Stomach (tissue), 9 donors: ENCODE measurements around the gene ACACA. TPM values are rescaled to one million over a fixed set of nuclear protein-coding genes. Genes with fewer than 3 reads are reported as not detected.
A peak's percentile ranks its signal among the peaks of the same experiment; 100 is the strongest.

Experiments
- DNase-seq, 2 donors: peaks; one replicate each; pipeline versions ENCODE4 v3.0.0 to v3.0.0-alpha.2; 2013 to 2019
- H3K27ac ChIP-seq, 5 donors: fragments of 200-600 bp in 4 of 5; sonication (generic) in 4 of 5; one replicate each; pipeline ENCODE4 v1.5.1; 2013 to 2019; ENCODE audit warnings: mild to moderate bottlenecking in 1 of 5, moderate library complexity in 1 of 5
- H3K27me3 ChIP-seq, 3 donors: fragments of 200-600 bp; sonication (generic); one replicate each; pipeline ENCODE4 v1.5.1; 2017 to 2019; ENCODE audit warnings: mixed run types in 1 of 3
- H3K36me3 ChIP-seq, 4 donors: fragments of 200-600 bp; sonication (generic); 1 replicate in 3 of 4; 2 replicates in 1 of 4; pipeline ENCODE4 v1.5.1; 2016 to 2019
- H3K4me1 ChIP-seq, 4 donors: fragments of 200-600 bp; sonication (generic); one replicate each; pipeline ENCODE4 v1.5.1; 2016 to 2019
- H3K4me3 ChIP-seq, 4 donors: fragments of 200-600 bp; sonication (generic) in 3 of 4; one replicate each; pipeline ENCODE4 v1.5.1; 2016 to 2019; ENCODE audit warnings: mild to moderate bottlenecking in 1 of 4
- H3K9me3 ChIP-seq, 4 donors: fragments of 200-600 bp; sonication (generic); one replicate each; pipeline ENCODE4 v1.5.1; 2016 to 2019
- CTCF ChIP-seq, 7 experiments: fragments of 450-650 bp in 4 of 7; fragments of 200-600 bp in 3 of 7; sonication (generic) in 3 of 7; IDR thresholded peaks; one replicate each; pipeline ENCODE4 v1.5.1; 2016 to 2019; ENCODE audit warnings: antibody characterized with exemption in 7 of 7, control low read depth in 2 of 7, mild to moderate bottlenecking in 1 of 7
- EP300 ChIP-seq: sonication (generic); formaldehyde crosslinking; IDR thresholded peaks from one replicate; pipeline ENCODE4 v1.6.1; 2017; ENCODE audit warnings: antibody characterized with exemption
- POLR2A ChIP-seq, 4 donors: fragments of 450-650 bp; IDR thresholded peaks; one replicate each; pipeline ENCODE4 v1.6.1; 2016; ENCODE audit warnings: antibody characterized with exemption in 4 of 4, control low read depth in 2 of 4, mild to moderate bottlenecking in 1 of 4, moderate library complexity in 1 of 4
- POLR2AphosphoS5 ChIP-seq, 3 donors: sonication (generic); formaldehyde crosslinking; IDR thresholded peaks; one replicate each; pipeline ENCODE4 v1.6.1; 2016; ENCODE audit warnings: antibody characterized with exemption in 3 of 3
- WGBS, 5 donors: extraction: QIAGEN DNeasy Blood & Tissue Kit in 3 of 5; methylation state at CpG; one replicate each; pipeline versions ENCODE4 v1.1.5 to v1.1.7; 2013 to 2018; 5-methylcytosine and 5-hydroxymethylcytosine counted together
- intact Hi-C: fragments of 100-400 bp; cut with DNase I; formaldehyde crosslinking; loops from one replicate; pipeline ENCODE4 v1.15.1; 2023; ENCODE audit warnings: low total_unique reads
- polyA plus RNA-seq, 3 donors: library from polyadenylated mRNA; stranded (reverse); fragments of 200-250 nt; gene quantifications; one replicate each; pipeline ENCODE4 v1.2.3, GENCODE V29; 2013
- total RNA-seq, 5 donors: library from RNA; depleted of rRNA; stranded (reverse); fragments of >200 nt; gene quantifications; one replicate each; pipeline versions ENCODE4 v1.1.0 to v1.2.3, GENCODE V29; 2014 to 2016
- donor health status: healthy with polysubstance abuse.
- donor health status: Bipolar disorder and iron deficiency.
- donor health status: healthy.

ACACA gene
- total and polyA plus RNA-seq, 8 donors = 9.9 to 59.8 (median 27.7) TPM

GRCh38 chr17:37373530-37374159 is 33.0 kb downstream of the ACACA start:
- DNase-seq = peak; percentile 70 to 93
- no peaks in the 10 kb centered on the region for H3K36me3 ChIP-seq
- WGBS, 5 donors = 4 to 9% (median 5%) methylated on average over 4 of the region's 4 CpGs
- H3K9me3 ChIP-seq = no peaks in the 10 kb centered on the region
- peaks cover 0 to 5% (median 2%) of the 10 kb centered on the region in 4 donors for H3K4me1 ChIP-seq
- no peak overlapping the region for H3K27ac ChIP-seq
- H3K4me3 ChIP-seq = no peak overlapping the region
- intact Hi-C loops = no loop called here
- no peaks in the 10 kb centered on the region for H3K27me3 ChIP-seq
- TF ChIP-seq EP300 (no peak), POLR2AphosphoS5 (IDR thresholded peaks at IDR 0.05) (peak in 1 of 3 donors; percentile 57), CTCF (IDR thresholded peaks at IDR 0.05) (peak; percentile 16 to 100 (median 95))

GRCh38 chr17:37368577-37368976 is 38.1 kb downstream of the ACACA start:
- H3K4me1 ChIP-seq = peaks cover 0 to 5% (median 1%) of the 10 kb centered on the region in 4 donors
- no peaks in the 10 kb centered on the region for H3K36me3 ChIP-seq
- no peak overlapping the region for H3K4me3 ChIP-seq
- H3K27me3 ChIP-seq = no peaks in the 10 kb centered on the region
- H3K9me3 ChIP-seq = no peaks in the 10 kb centered on the region
- intact Hi-C loops = no loop called here
- H3K27ac ChIP-seq = no peak overlapping the region
- 75 to 88% (median 84%) methylated on average over 3 of the region's 3 CpGs for WGBS, 5 donors
- TF ChIP-seq POLR2A (IDR thresholded peaks at IDR 0.05) (no peak), CTCF (IDR thresholded peaks at IDR 0.05) (no peak), POLR2AphosphoS5 (IDR thresholded peaks at IDR 0.05) (no peak), EP300 (no peak)
- no peak for DNase-seq

- Histone ChIP-seq H3K4me1 (peaks cover 0 to 7% (median 2%) of the 10 kb centered on the region in 4 donors), H3K27me3 (no peaks in the 10 kb centered on the region), H3K36me3 (no peaks in the 10 kb centered on the region), H3K27ac (no peak overlapping the region), H3K9me3 (no peaks in the 10 kb centered on the region), H3K4me3 (no peak overlapping the region)
- intact Hi-C loops = no loop called here
- no peak for DNase-seq
- WGBS, 5 donors = 58 to 84% (median 74%) methylated on average over 1 of the region's 1 CpG
- TF ChIP-seq EP300 (no peak), POLR2A (IDR thresholded peaks at IDR 0.05) (no peak), CTCF (IDR thresholded peaks at IDR 0.05) (no peak), POLR2AphosphoS5 (IDR thresholded peaks at IDR 0.05) (no peak)
Measured at GRCh38 chr17:37365589-37365988, 41.0 kb downstream of the ACACA start.

GRCh38 chr17:37361543-37361942 is 45.1 kb downstream of the ACACA start:
- H3K4me1 ChIP-seq = peaks cover 24 to 38% (median 27%) of the 10 kb centered on the region in 4 donors
- no peaks in the 10 kb centered on the region for H3K36me3 ChIP-seq
- WGBS, 5 donors = 90 to 94% (median 93%) methylated on average over 4 of the region's 4 CpGs
- TF ChIP-seq POLR2A (IDR thresholded peaks at IDR 0.05) = no peak
- no peak for TF ChIP-seq POLR2AphosphoS5 (IDR thresholded peaks at IDR 0.05)
- TF ChIP-seq CTCF (IDR thresholded peaks at IDR 0.05) = no peak
- TF ChIP-seq EP300 = no peak
- H3K9me3 ChIP-seq = no peaks in the 10 kb centered on the region
- peak in 1 of 2 donors; percentile 24 for DNase-seq
- no peak overlapping the region for H3K27ac ChIP-seq
- intact Hi-C loops = no loop called here
- no peak overlapping the region for H3K4me3 ChIP-seq
- no peaks in the 10 kb centered on the region for H3K27me3 ChIP-seq
